ENCODE results near the gene KBTBD12.

DNA sequence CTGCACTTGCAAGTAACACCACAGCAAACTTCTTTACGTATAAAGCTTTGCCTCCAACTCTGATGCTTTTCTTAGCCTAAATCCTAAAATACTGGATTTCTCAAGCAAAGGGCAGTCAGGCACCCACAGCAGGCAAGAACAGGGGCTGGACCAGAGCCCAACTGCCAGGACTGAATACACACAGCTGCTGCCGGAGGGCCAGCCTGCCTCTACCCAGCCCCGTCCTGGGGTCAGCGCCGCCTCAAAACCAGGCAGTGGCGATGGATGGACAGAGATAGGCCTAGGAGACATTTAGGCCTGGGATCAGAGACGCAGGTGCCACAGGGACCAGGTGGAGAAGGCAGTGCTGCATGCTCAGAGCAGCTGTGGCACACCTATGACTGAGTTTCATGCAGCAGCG, 89.6 kb downstream of the KBTBD12 start:
- TF ChIP-seq, protein P1, sequence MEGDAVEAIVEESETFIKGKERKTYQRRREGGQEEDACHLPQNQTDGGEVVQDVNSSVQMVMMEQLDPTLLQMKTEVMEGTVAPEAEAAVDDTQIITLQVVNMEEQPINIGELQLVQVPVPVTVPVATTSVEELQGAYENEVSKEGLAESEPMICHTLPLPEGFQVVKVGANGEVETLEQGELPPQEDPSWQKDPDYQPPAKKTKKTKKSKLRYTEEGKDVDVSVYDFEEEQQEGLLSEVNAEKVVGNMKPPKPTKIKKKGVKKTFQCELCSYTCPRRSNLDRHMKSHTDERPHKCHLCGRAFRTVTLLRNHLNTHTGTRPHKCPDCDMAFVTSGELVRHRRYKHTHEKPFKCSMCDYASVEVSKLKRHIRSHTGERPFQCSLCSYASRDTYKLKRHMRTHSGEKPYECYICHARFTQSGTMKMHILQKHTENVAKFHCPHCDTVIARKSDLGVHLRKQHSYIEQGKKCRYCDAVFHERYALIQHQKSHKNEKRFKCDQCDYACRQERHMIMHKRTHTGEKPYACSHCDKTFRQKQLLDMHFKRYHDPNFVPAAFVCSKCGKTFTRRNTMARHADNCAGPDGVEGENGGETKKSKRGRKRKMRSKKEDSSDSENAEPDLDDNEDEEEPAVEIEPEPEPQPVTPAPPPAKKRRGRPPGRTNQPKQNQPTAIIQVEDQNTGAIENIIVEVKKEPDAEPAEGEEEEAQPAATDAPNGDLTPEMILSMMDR (IDR thresholded peaks at IDR 0.05): no peak
- no peak for TF ChIP-seq POLR2A (IDR thresholded peaks at IDR 0.05)

Measured in heart left ventricle (tissue), 13 donors.